GM18498 (cell line): Measurements from ENCODE around the gene CLDN6.

Source experiments
- ATAC-seq: cut with Tn5 transposase; IDR thresholded peaks from one replicate; pipeline ENCODE4 v1.9.1; 2021; ENCODE audit warnings: mild to moderate bottlenecking, moderate library complexity; ENCODE audit not compliant: unreplicated experiment

Gene CLDN6

GRCh38 chr16:3029491-3030221 is 11.7 kb upstream of the CLDN6 start:
- ATAC-seq, result no peak

- no peak for ATAC-seq
These were observed 10.8 kb upstream of the CLDN6 start for GRCh38 chr16:3028716-3029319.

- peak; percentile 31 for ATAC-seq
These were observed 10.2 kb upstream of the CLDN6 start for GRCh38 chr16:3027983-3028715.

GRCh38 chr16:3027489-3027795 is 9.5 kb upstream of the CLDN6 start:
- ATAC-seq, result no peak

- ATAC-seq, result no peak
These were observed 8.9 kb upstream of the CLDN6 start for GRCh38 chr16:3026609-3027488.

GRCh38 chr16:3026003-3026378 is 8.0 kb upstream of the CLDN6 start:
- ATAC-seq, result no peak

- no peak for ATAC-seq
These were observed 7.3 kb upstream of the CLDN6 start for GRCh38 chr16:3025032-3026002.

GRCh38 chr16:3023669-3024478 is 5.9 kb upstream of the CLDN6 start, which contains the start of the genes HCFC1R1 and THOC6:
HCFC1R1 (minus strand) TSS chr16:3023942; CDS start chr16:3023941, 1 bp downstream.
THOC6 (plus strand) TSS chr16:3024035; CDS start chr16:3024327, 292 bp downstream.
- peak; percentile 79 for ATAC-seq

GRCh38 chr16:3023415-3023668 is 5.4 kb upstream of the CLDN6 start:
- ATAC-seq, result peak; percentile 1

- ATAC-seq, result no peak
These were observed 4.9 kb upstream of the CLDN6 start for GRCh38 chr16:3022684-3023414.

GRCh38 chr16:3022208-3022683 is 4.3 kb upstream of the CLDN6 start:
- ATAC-seq, result no peak

GRCh38 chr16:3021449-3022207 is 3.6 kb upstream of the CLDN6 start:
- ATAC-seq, result no peak

GRCh38 chr16:3020604-3021448 is 2.8 kb upstream of the CLDN6 start:
- ATAC-seq, result no peak

GRCh38 chr16:3020247-3020603 is 2.2 kb upstream of the CLDN6 start, which contains the start of gene TNFRSF12A:
TNFRSF12A (plus strand) TSS chr16:3020368; CDS start chr16:3020398, 30 bp downstream.
- no peak for ATAC-seq

GRCh38 chr16:3019594-3020246 is 1.7 kb upstream of the CLDN6 start:
- no peak for ATAC-seq

GRCh38 chr16:3017344-3017743 is 639 bp downstream of the CLDN6 start:
- no peak for ATAC-seq
